Upper lobe of left lung (tissue), 6 donors: ENCODE data around the gene MTHFD1L. TPM values are rescaled to one million over a fixed set of nuclear protein-coding genes. Genes with fewer than 3 reads are reported as not detected.

ENCODE experiments used
- ATAC-seq, 2 donors: fragments of 200-7000 bp; cut with Tn5 transposase; one replicate each; pipeline ENCODE4 v1.9.1; 2022; ENCODE audit warnings: mild to moderate bottlenecking in 2 of 2, moderate library complexity in 2 of 2; ENCODE audit not compliant: low FRiP score in 2 of 2
- DNase-seq, 2 donors: peaks; one replicate each; pipeline ENCODE4 v3.0.0-alpha.2; 2019 to 2020
- H3K27ac ChIP-seq, 4 donors: fragments of 200-600 bp; sonication (generic); one replicate each; pipeline ENCODE4 v1.5.1; 2016 to 2019
- H3K27me3 ChIP-seq, 4 donors: fragments of 200-600 bp; sonication (generic); one replicate each; pipeline ENCODE4 v1.5.1; 2017 to 2019
- H3K36me3 ChIP-seq, 4 donors: fragments of 200-600 bp; sonication (generic); one replicate each; pipeline ENCODE4 v1.5.1; 2016 to 2019
- H3K4me1 ChIP-seq, 4 donors: fragments of 200-600 bp; sonication (generic); one replicate each; pipeline ENCODE4 v1.5.1; 2018 to 2019
- H3K4me3 ChIP-seq, 4 donors: fragments of 200-600 bp; sonication (generic); one replicate each; pipeline ENCODE4 v1.5.1; 2017 to 2019; ENCODE audit warnings: mild to moderate bottlenecking in 2 of 4, moderate library complexity in 1 of 4
- H3K9me3 ChIP-seq, 4 donors: fragments of 200-600 bp; sonication (generic); one replicate each; pipeline ENCODE4 v1.5.1; 2018 to 2019
- CTCF ChIP-seq, 6 experiments: fragments of 450-650 bp in 4 of 6; fragments of 200-600 bp in 2 of 6; sonication (generic) in 2 of 6; IDR thresholded peaks; one replicate each; pipeline ENCODE4 v1.5.1; 2016 to 2019; ENCODE audit warnings: antibody characterized with exemption in 6 of 6
- EP300 ChIP-seq, 4 donors: sonication (generic); formaldehyde crosslinking; IDR thresholded peaks; one replicate each; pipeline ENCODE4 v1.5.1; 2017; ENCODE audit warnings: antibody characterized with exemption in 4 of 4, control low read depth in 2 of 4
- POLR2A ChIP-seq, 4 donors: fragments of 450-650 bp; IDR thresholded peaks; one replicate each; pipeline ENCODE4 v1.5.1; 2016 to 2017; ENCODE audit warnings: antibody characterized with exemption in 4 of 4, mild to moderate bottlenecking in 2 of 4
- POLR2AphosphoS5 ChIP-seq, 2 donors: sonication (generic); formaldehyde crosslinking; IDR thresholded peaks; one replicate each; pipeline ENCODE4 v1.5.1; 2017; ENCODE audit warnings: antibody characterized with exemption in 2 of 2
- WGBS, 2 donors: methylation state at CpG; one replicate each; pipeline ENCODE4 v1.1.5; 2017 to 2018; 5-methylcytosine and 5-hydroxymethylcytosine counted together
- total RNA-seq, 6 donors: library from RNA; depleted of rRNA in 4 of 6; stranded (reverse); fragments of >200 nt in 4 of 6; gene quantifications; one replicate each; pipeline versions ENCODE4 v1.1.0 to v1.2.1, GENCODE V29; 2016 to 2021
- donor health status: DM: no; HTN: no; CAD: no; lungs with moderate emphysema.
- donor health status: DM: no; HTN: yes; CAD: no; lungs with severe emphysema.

Gene MTHFD1L
- total RNA-seq, 6 donors from 2014 or later: 11.8 to 32.3 (median 19.4) TPM

DNA sequence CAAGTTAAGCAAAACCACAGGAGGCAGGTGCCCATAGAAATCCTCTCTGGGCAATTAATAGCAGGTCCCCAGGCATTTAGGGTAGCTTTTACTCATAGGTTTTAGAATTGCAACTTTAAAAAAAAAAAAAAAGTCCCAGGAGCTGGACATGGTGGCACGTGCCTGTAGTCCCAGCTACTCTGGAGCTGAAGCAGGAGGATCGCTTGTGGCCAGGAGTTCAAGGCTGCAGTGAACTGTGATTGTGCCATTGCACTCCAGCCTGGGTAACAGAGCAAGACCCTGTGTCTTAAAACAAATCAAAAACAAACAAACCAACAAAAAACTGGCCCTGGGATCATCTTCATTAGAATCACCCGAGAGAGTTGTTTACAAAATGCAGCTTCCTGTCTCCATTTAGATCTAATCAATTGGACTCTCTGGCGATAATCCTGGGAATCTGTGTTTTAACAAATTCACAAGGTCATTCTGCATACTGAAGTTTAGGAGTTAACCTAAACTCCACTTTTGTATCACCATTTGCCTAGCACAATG is 242.5 kb downstream of the MTHFD1L start:
- ATAC-seq (no peak), DNase-seq (no peak)
- H3K9me3 ChIP-seq: no peaks in the 10 kb centered on the region
- no peaks in the 10 kb centered on the region for H3K4me1 ChIP-seq
- no peaks in the 10 kb centered on the region for H3K36me3 ChIP-seq
- H3K27me3 ChIP-seq: no peaks in the 10 kb centered on the region
- TF ChIP-seq POLR2AphosphoS5 (IDR thresholded peaks at IDR 0.05): no peak
- TF ChIP-seq POLR2A (IDR thresholded peaks at IDR 0.05): no peak
- TF ChIP-seq CTCF (IDR thresholded peaks at IDR 0.05): no peak
- TF ChIP-seq EP300 (IDR thresholded peaks at IDR 0.05): no peak
- WGBS, 2 donors: 58 to 68% methylated on average over 4 of the region's 4 CpGs
- H3K27ac ChIP-seq: no peak overlapping the region
- no peak overlapping the region for H3K4me3 ChIP-seq

GRCh38 chr6:151108548-151108947 is 243.0 kb downstream of the MTHFD1L start:
- no peak overlapping the region for H3K4me3 ChIP-seq
- no peaks in the 10 kb centered on the region for H3K27me3 ChIP-seq
- H3K27ac ChIP-seq: no peak overlapping the region
- H3K4me1 ChIP-seq: no peaks in the 10 kb centered on the region
- no peaks in the 10 kb centered on the region for H3K9me3 ChIP-seq
- no peaks in the 10 kb centered on the region for H3K36me3 ChIP-seq
- WGBS, 2 donors: 73% methylated on average over 6 of the region's 6 CpGs
- peak in 1 of 2 donors; percentile 34 for DNase-seq
- no peak for ATAC-seq
- TF ChIP-seq POLR2A (IDR thresholded peaks at IDR 0.05): no peak
- no peak for TF ChIP-seq POLR2AphosphoS5 (IDR thresholded peaks at IDR 0.05)
- no peak for TF ChIP-seq EP300 (IDR thresholded peaks at IDR 0.05)
- TF ChIP-seq CTCF (IDR thresholded peaks at IDR 0.05): no peak

GRCh38 chr6:151109361-151109760 is 243.9 kb downstream of the MTHFD1L start:
- Histone ChIP-seq H3K27ac (no peak overlapping the region), H3K4me1 (no peaks in the 10 kb centered on the region), H3K36me3 (no peaks in the 10 kb centered on the region), H3K9me3 (no peaks in the 10 kb centered on the region), H3K4me3 (no peak overlapping the region), H3K27me3 (no peaks in the 10 kb centered on the region)
- no peak for ATAC-seq
- DNase-seq: no peak
- no peak for TF ChIP-seq CTCF (IDR thresholded peaks at IDR 0.05)
- TF ChIP-seq EP300 (IDR thresholded peaks at IDR 0.05): no peak
- TF ChIP-seq POLR2A (IDR thresholded peaks at IDR 0.05): no peak
- TF ChIP-seq POLR2AphosphoS5 (IDR thresholded peaks at IDR 0.05): no peak
- 78 to 80% methylated on average over 8 of the region's 8 CpGs for WGBS, 2 donors

- 79 to 80% methylated on average over 11 of the region's 11 CpGs for WGBS, 2 donors
- no peak for ATAC-seq
Observed at GRCh38 chr6:151109869-151110575, 244.5 kb downstream of the MTHFD1L start.

GRCh38 chr6:151110576-151110905 is 245.0 kb downstream of the MTHFD1L start:
- WGBS, 2 donors: 68 to 75% methylated on average over 4 of the region's 4 CpGs
- DNase-seq: no peak

More at GRCh38 chr6:151109869-151110575, 244.5 kb downstream of the MTHFD1L start:
- Histone ChIP-seq H3K27me3 (no peaks in the 10 kb centered on the region), H3K9me3 (no peaks in the 10 kb centered on the region), H3K36me3 (no peaks in the 10 kb centered on the region), H3K4me1 (no peaks in the 10 kb centered on the region), H3K4me3 (no peak overlapping the region), H3K27ac (no peak overlapping the region)
- DNase-seq: no peak
- TF ChIP-seq EP300 (IDR thresholded peaks at IDR 0.05): no peak

More at GRCh38 chr6:151110576-151110905, 245.0 kb downstream of the MTHFD1L start:
- H3K27ac ChIP-seq: no peak overlapping the region
- H3K27me3 ChIP-seq: no peaks in the 10 kb centered on the region
- TF ChIP-seq EP300 (IDR thresholded peaks at IDR 0.05) (no peak), CTCF (IDR thresholded peaks at IDR 0.05) (no peak), POLR2AphosphoS5 (IDR thresholded peaks at IDR 0.05) (no peak), POLR2A (IDR thresholded peaks at IDR 0.05) (no peak)
- ATAC-seq: no peak
- H3K9me3 ChIP-seq: no peaks in the 10 kb centered on the region
- H3K4me1 ChIP-seq: no peaks in the 10 kb centered on the region
- H3K36me3 ChIP-seq: no peaks in the 10 kb centered on the region
- no peak overlapping the region for H3K4me3 ChIP-seq
